Fibroblast of lung (primary cell): ENCODE data around the gene OPN4. TPM values are rescaled to one million over a fixed set of nuclear protein-coding genes. Genes with fewer than 3 reads are reported as not detected.

ENCODE experiments used
- DNase-seq, 2 donors: peaks; one replicate each; pipeline versions ENCODE4 v3.0.0 to v3.0.0-alpha.2; 2010; ENCODE audit warnings: low read depth in 2 of 2
- H2AFZ ChIP-seq: 2 replicates; pipeline ENCODE4 v1.5.1; 2012; ENCODE audit warnings: low read length, control low read depth, inconsistent platforms
- H3K27ac ChIP-seq: 2 replicates; pipeline ENCODE4 v1.5.1; 2011; ENCODE audit warnings: low read length, control low read depth; ENCODE audit not compliant: insufficient read depth
- H3K27me3 ChIP-seq: 2 replicates; pipeline ENCODE4 v1.5.1; 2011; ENCODE audit warnings: mild to moderate bottlenecking, low read length; ENCODE audit not compliant: control insufficient read depth, insufficient read depth
- H3K36me3 ChIP-seq: 2 replicates; pipeline ENCODE4 v1.5.1; 2011; ENCODE audit warnings: low read length; ENCODE audit not compliant: control insufficient read depth, insufficient read depth
- H3K4me1 ChIP-seq: 2 replicates; pipeline ENCODE4 v1.5.1; 2011; ENCODE audit warnings: low read length; ENCODE audit not compliant: control insufficient read depth, insufficient read depth; ENCODE audit errors: extremely low read depth
- H3K4me2 ChIP-seq: 2 replicates; pipeline ENCODE4 v1.5.1; 2011; ENCODE audit warnings: low read length, control low read depth; ENCODE audit not compliant: insufficient read depth; ENCODE audit errors: extremely low read depth
- H3K4me3 ChIP-seq, 4 experiments: fragments of 200-600 bp in 1 of 4; sonication (generic) in 1 of 4; replicated peaks in 1 of 4; 2 replicates each; pipeline ENCODE4 v1.5.1; 2011 to 2016; ENCODE audit warnings: low read length in 4 of 4, low read depth in 3 of 4, mild to moderate bottlenecking in 3 of 4, control low read depth in 2 of 4, inconsistent platforms in 1 of 4, mixed read lengths in 1 of 4; ENCODE audit not compliant: insufficient read depth in 1 of 4; ENCODE audit errors: control extremely low read depth in 1 of 4
- H3K79me2 ChIP-seq: 2 replicates; pipeline ENCODE4 v1.5.1; 2012; ENCODE audit warnings: mild to moderate bottlenecking, low read length, inconsistent platforms; ENCODE audit not compliant: control insufficient read depth, insufficient read depth
- H3K9ac ChIP-seq: 2 replicates; pipeline ENCODE4 v1.5.1; 2011; ENCODE audit warnings: mild to moderate bottlenecking, low read length, control low read depth; ENCODE audit not compliant: insufficient read depth
- H3K9me3 ChIP-seq: 2 replicates; pipeline ENCODE4 v1.5.1; 2012; ENCODE audit warnings: low read depth, low read length; ENCODE audit not compliant: control insufficient read depth, insufficient read depth
- H4K20me1 ChIP-seq: 2 replicates; pipeline ENCODE4 v1.5.1; 2011; ENCODE audit warnings: low read length; ENCODE audit not compliant: control insufficient read depth, insufficient read depth; ENCODE audit errors: extremely low read depth
- EZH2 ChIP-seq: IDR thresholded peaks from 2 replicates; pipeline ENCODE4 v1.5.1; 2012; ENCODE audit warnings: low read length, control low read depth, mild to moderate bottlenecking; ENCODE audit errors: missing control alignments
- polyA plus RNA-seq, 2 donors: library from polyadenylated mRNA; depleted of rRNA in 1 of 2; stranded (reverse) in 1 of 2; unstranded in 1 of 2; fragments of >200 nt; gene quantifications; 2 replicates each; pipeline ENCODE4 v1.2.1, GENCODE V29; 2011 to 2012; ENCODE audit warnings: missing spikeins in 1 of 2
- total RNA-seq: library from RNA; depleted of rRNA; stranded (reverse); fragments of >200 nt; gene quantifications from 2 replicates; pipeline ENCODE4 v1.2.1, GENCODE V29; 2014
- TF ChIP-seq, protein P1 (sequence below), 2 donors: IDR thresholded peaks in 1 of 2; conservative IDR thresholded peaks in 1 of 2; 1 replicate in 1 of 2; 2 replicates in 1 of 2; pipeline ENCODE4 v1.5.1; 2011 to 2012; ENCODE audit warnings: low read length in 2 of 2, control low read depth in 1 of 2, inconsistent platforms in 1 of 2, low read depth in 1 of 2, mild to moderate bottlenecking in 1 of 2

Gene OPN4
- total and polyA plus RNA-seq, 2 donors (not counting 1 experiment from before 2014, with no cell fraction given), result not detected

DNA sequence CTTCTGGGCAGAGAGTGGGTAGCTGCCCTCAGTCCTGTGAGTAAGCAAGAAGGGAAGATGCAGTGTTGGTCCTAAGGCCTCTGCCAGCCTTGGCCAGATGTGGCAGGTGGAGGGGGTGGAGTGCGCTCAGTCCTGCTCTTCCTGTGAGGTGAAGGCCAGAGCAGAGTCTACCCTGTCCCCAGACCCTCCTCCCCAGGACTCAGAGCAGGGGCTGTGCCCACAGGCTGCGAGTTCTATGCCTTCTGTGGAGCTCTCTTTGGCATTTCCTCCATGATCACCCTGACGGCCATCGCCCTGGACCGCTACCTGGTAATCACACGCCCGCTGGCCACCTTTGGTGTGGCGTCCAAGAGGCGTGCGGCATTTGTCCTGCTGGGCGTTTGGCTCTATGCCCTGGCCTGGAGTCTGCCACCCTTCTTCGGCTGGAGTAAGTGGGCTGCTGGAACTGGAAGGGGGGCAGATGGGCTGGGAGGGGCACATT, 4.0 kb downstream of the OPN4 start:
- TF ChIP-seq, protein P1, sequence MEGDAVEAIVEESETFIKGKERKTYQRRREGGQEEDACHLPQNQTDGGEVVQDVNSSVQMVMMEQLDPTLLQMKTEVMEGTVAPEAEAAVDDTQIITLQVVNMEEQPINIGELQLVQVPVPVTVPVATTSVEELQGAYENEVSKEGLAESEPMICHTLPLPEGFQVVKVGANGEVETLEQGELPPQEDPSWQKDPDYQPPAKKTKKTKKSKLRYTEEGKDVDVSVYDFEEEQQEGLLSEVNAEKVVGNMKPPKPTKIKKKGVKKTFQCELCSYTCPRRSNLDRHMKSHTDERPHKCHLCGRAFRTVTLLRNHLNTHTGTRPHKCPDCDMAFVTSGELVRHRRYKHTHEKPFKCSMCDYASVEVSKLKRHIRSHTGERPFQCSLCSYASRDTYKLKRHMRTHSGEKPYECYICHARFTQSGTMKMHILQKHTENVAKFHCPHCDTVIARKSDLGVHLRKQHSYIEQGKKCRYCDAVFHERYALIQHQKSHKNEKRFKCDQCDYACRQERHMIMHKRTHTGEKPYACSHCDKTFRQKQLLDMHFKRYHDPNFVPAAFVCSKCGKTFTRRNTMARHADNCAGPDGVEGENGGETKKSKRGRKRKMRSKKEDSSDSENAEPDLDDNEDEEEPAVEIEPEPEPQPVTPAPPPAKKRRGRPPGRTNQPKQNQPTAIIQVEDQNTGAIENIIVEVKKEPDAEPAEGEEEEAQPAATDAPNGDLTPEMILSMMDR (conservative IDR thresholded peaks at IDR 0.05 in 1 of 2, IDR thresholded peaks at IDR 0.05 in 1 of 2; ENCODE audit: low read depth in 1 of 2, low read length in 2 of 2), result no peak
- TF ChIP-seq EZH2, result no peak
- Histone ChIP-seq H3K9ac (no peak overlapping the region), H4K20me1 (no peaks in the 10 kb centered on the region), H2AFZ (no peak overlapping the region), H3K4me1 (no peaks in the 10 kb centered on the region), H3K4me3 (no peak overlapping the region), H3K36me3 (no peaks in the 10 kb centered on the region), H3K4me2 (no peak overlapping the region), H3K27me3 (no peaks in the 10 kb centered on the region), H3K27ac (no peak overlapping the region), H3K9me3 (no peaks in the 10 kb centered on the region), H3K79me2 (no peaks in the 10 kb centered on the region)
- no peak for DNase-seq

DNA sequence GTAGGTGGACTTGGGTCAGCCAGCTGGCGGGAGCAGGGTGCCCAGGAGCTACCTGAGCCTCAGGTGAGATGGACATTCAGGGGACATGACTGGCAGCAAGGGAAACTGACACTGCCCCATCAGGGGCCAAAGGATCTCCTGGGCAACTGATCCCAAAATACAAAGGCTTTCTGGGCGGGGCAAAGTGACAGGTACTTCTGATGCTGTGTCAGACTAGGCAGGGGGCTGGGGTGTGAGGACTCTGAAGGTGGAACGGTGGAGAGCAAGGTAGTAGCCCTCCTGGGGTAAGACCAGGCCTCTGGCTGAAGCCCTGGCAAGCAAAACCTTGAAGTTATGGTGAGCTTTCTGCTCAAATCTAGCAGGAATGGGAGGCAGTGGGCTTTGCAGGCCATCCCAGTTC, 4.4 kb downstream of the OPN4 start:
- TF ChIP-seq, protein P1 (conservative IDR thresholded peaks at IDR 0.05 in 1 of 2, IDR thresholded peaks at IDR 0.05 in 1 of 2; ENCODE audit: low read depth in 1 of 2, low read length in 2 of 2), result no peak
- no peak for TF ChIP-seq EZH2
- Histone ChIP-seq H3K9me3 (no peaks in the 10 kb centered on the region), H3K4me3 (no peak overlapping the region), H4K20me1 (no peaks in the 10 kb centered on the region), H3K4me2 (no peak overlapping the region), H3K79me2 (no peaks in the 10 kb centered on the region), H3K36me3 (no peaks in the 10 kb centered on the region), H2AFZ (no peak overlapping the region), H3K9ac (no peak overlapping the region), H3K4me1 (no peaks in the 10 kb centered on the region), H3K27me3 (no peaks in the 10 kb centered on the region), H3K27ac (no peak overlapping the region)
- DNase-seq, result no peak

DNA sequence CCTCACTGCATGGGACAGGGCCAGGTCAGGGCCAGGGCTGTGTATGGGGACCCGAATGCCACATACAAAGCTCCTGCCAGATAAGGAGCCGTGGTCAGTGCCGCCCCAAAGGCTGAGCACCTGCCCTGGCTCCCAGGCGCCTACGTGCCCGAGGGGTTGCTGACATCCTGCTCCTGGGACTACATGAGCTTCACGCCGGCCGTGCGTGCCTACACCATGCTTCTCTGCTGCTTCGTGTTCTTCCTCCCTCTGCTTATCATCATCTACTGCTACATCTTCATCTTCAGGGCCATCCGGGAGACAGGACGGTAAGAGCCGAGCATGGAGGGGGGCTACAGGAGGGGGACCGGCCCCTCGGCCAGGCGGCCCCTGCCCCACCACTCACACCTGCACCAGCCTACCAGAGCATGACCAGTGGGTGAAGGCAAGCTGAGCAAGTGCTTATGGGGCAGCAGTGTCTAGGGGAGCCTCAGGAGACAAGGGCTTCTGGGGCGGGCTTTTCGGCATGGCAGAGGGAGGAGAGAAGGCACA, 4.9 kb downstream of the OPN4 start:
- no peak overlapping the region for H3K9ac ChIP-seq
- no peaks in the 10 kb centered on the region for H3K27me3 ChIP-seq
- no peak overlapping the region for H3K4me3 ChIP-seq
- H3K27ac ChIP-seq, result no peak overlapping the region
- no peaks in the 10 kb centered on the region for H3K36me3 ChIP-seq
- DNase-seq, result no peak
- H3K79me2 ChIP-seq, result no peaks in the 10 kb centered on the region
- H3K4me2 ChIP-seq, result no peak overlapping the region
- no peaks in the 10 kb centered on the region for H3K4me1 ChIP-seq
- H3K9me3 ChIP-seq, result no peaks in the 10 kb centered on the region
- no peaks in the 10 kb centered on the region for H4K20me1 ChIP-seq
- TF ChIP-seq, protein P1 (conservative IDR thresholded peaks at IDR 0.05 in 1 of 2, IDR thresholded peaks at IDR 0.05 in 1 of 2; ENCODE audit: low read depth in 1 of 2, low read length in 2 of 2), result no peak
- TF ChIP-seq EZH2, result no peak
- no peak overlapping the region for H2AFZ ChIP-seq
